Panc1 (cell line): Measurements from ENCODE around the gene ZBTB34. TPM values are rescaled to one million over a fixed set of nuclear protein-coding genes. Genes with fewer than 3 reads are reported as not detected.

Source experiments
- ATAC-seq: fragments of 200-7000 bp; cut with Tn5 transposase; 2 replicates; pipeline ENCODE4 v1.9.1; 2020; ENCODE audit warnings: mild to moderate bottlenecking, moderate library complexity
- BruUV-seq: library from RNA; stranded (reverse); fragments of 400-500 nt; replicated peaks from 2 replicates; lab custom pipeline; 2021; lab: Mats Ljungman, UMichigan
- CTCF ChIA-PET: fragments of 300-600 bp; sonication (Branson Sonifier 250); formaldehyde crosslinking; loops from one replicate; lab custom pipeline; 2022; ENCODE audit warnings: antibody characterized with exemption; lab: Charles Lee
- POLR2A ChIA-PET: fragments of 300-600 bp; sonication (Branson Sonifier 250); formaldehyde crosslinking; loops from one replicate; lab custom pipeline; 2022; ENCODE audit warnings: antibody characterized with exemption; lab: Charles Lee
- DNase-seq: peaks from one replicate; pipeline ENCODE4 v3.0.0-alpha.2; 2010; ENCODE audit warnings: low read depth, low spot score
- H3K27ac ChIP-seq: 2 replicates; pipeline ENCODE4 v1.5.1; 2011; ENCODE audit warnings: mild to moderate bottlenecking, low read length, inconsistent platforms
- H3K27me3 ChIP-seq: fragments of 200-500 bp; sonication (Bioruptor generic); 2 replicates; pipeline ENCODE4 v1.6.0; 2014; ENCODE audit warnings: low read length, inconsistent platforms; ENCODE audit not compliant: control insufficient read depth, insufficient read depth
- H3K36me3 ChIP-seq: fragments of 200-500 bp; sonication (Bioruptor generic); 2 replicates; pipeline ENCODE4 v1.5.1; 2014; ENCODE audit warnings: inconsistent platforms, mild to moderate bottlenecking, low read length, moderate library complexity; ENCODE audit not compliant: control insufficient read depth, insufficient read depth
- H3K4me1 ChIP-seq: 2 replicates; pipeline ENCODE4 v1.5.1; 2011; ENCODE audit warnings: inconsistent platforms, mild to moderate bottlenecking, low read length, moderate library complexity; ENCODE audit not compliant: control insufficient read depth, insufficient read depth
- H3K4me3 ChIP-seq, 2 experiments: 2 replicates each; pipeline ENCODE4 v1.5.1; 2011 to 2012; ENCODE audit warnings: low read depth in 2 of 2, low read length in 2 of 2, mild to moderate bottlenecking in 2 of 2, inconsistent platforms in 1 of 2, moderate library complexity in 1 of 2
- H3K9me3 ChIP-seq: fragments of 200-500 bp; sonication (Bioruptor generic); 2 replicates; pipeline ENCODE4 v1.5.1; 2014; ENCODE audit warnings: low read depth, mild to moderate bottlenecking, inconsistent platforms, low read length, moderate library complexity; ENCODE audit not compliant: control insufficient read depth, insufficient read depth
- POLR2AphosphoS5 ChIP-seq: IDR thresholded peaks from 2 replicates; pipeline ENCODE4 v1.6.1; 2012; ENCODE audit warnings: mild to moderate bottlenecking, low read depth, low read length, moderate library complexity
- SIN3A ChIP-seq: IDR thresholded peaks from 2 replicates; pipeline ENCODE4 v1.6.1; 2012; ENCODE audit warnings: low read depth, mild to moderate bottlenecking, low read length, moderate library complexity, borderline replicate concordance; ENCODE audit not compliant: insufficient read depth
- TCF7L2 ChIP-seq: IDR thresholded peaks from 2 replicates; pipeline ENCODE4 v1.6.1; 2011; ENCODE audit warnings: mild to moderate bottlenecking, low read depth, low read length, inconsistent platforms
- in situ Hi-C: cut with HindIII; loops from 2 replicates; pipeline ENCODE4 v1.10.0; 2016; ENCODE audit warnings: low sequenced_read_pairs, low pct_unique_long_range_greater_than_20kb
- intact Hi-C: fragments of 100-400 bp; cut with micrococcal nuclease; formaldehyde crosslinking; loops from one replicate; pipeline ENCODE4 v1.10.0; 2022; ENCODE audit not compliant: unreplicated experiment
- total RNA-seq: library from RNA; stranded (reverse); gene quantifications from one replicate; pipeline ENCODE4 v1.2.1, GENCODE V29; 2021; ENCODE audit not compliant: unreplicated experiment
- TF ChIP-seq, protein P1 (sequence below): fragments of 450-650 bp; IDR thresholded peaks from 2 replicates; pipeline ENCODE4 v1.5.1; 2017; ENCODE audit warnings: mild to moderate bottlenecking
- TF ChIP-seq, protein P2 (sequence below), 2 experiments: IDR thresholded peaks; 2 replicates each; pipeline ENCODE4 v1.6.1; 2011 to 2012; ENCODE audit warnings: low read depth in 2 of 2, control low read depth in 1 of 2, low read length in 1 of 2, mild to moderate bottlenecking in 1 of 2, moderate library complexity in 1 of 2; ENCODE audit not compliant: insufficient read depth in 1 of 2

The ZBTB34 gene
- total RNA-seq, 1 experiment from 2014 or later = 5.5 TPM

DNA sequence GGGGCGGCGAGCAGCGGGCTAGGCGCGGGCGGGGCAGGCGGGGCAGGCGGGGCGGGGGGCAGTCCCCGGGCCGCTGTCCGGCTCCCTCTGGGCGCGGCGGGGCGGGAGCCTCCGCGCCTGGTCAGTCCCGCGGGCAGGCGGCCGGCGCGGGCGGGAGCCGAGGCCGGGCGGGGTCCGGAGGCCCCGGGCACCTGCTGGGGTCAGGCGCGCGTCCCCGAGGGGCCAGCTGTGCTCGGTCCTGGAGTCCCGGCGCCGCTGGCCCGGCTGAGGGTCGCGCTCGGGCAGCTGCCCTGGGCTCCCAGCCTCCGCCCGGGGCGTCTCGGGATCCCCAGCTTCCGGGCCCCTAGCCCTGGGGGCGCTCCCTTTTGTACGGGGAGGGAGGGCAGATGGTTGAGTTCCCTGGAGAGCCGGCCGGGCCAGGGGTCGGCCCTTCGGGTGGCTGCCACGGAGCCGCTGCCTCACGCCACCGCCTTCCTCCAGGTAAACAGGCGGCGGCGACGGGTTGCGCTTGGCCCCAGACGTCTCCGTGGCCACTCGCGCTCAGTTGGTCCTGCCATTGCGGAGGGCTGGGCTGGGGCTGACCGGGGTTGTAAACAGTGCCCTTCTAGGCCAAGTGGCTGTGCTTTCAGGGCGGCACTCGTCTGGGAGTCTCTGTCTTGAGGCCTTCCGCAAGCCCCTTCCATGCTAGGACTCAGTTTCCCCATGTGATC, 473 bp downstream of the ZBTB34 start:
- no peak for DNase-seq
- CTCF ChIA-PET = interaction anchor here (0.6 kb wide), 2 partner anchors 12 to 48 kb away, joined by 3 to 6 read pairs; no protein-coding TSS in a partner anchor
- POLR2A ChIA-PET = no interaction called here
- Histone ChIP-seq H3K4me3 (peak overlapping the region; percentile 71 to 81), H3K4me1 (peaks cover 17% of the 10 kb centered on the region), H3K9me3 (no peaks in the 10 kb centered on the region), H3K27me3 (no peaks in the 10 kb centered on the region), H3K27ac (peak overlapping the region; percentile 36), H3K36me3 (peaks cover 4% of the 10 kb centered on the region; the same call in 1 of the 2 replicates)
- intact Hi-C loops (no loop called here), in situ Hi-C loops (no loop called here)
- no TSS peak for BruUV-seq
- TF ChIP-seq TCF7L2 (no peak), POLR2AphosphoS5 (no peak), SIN3A (no peak)
- TF ChIP-seq, protein P1, sequence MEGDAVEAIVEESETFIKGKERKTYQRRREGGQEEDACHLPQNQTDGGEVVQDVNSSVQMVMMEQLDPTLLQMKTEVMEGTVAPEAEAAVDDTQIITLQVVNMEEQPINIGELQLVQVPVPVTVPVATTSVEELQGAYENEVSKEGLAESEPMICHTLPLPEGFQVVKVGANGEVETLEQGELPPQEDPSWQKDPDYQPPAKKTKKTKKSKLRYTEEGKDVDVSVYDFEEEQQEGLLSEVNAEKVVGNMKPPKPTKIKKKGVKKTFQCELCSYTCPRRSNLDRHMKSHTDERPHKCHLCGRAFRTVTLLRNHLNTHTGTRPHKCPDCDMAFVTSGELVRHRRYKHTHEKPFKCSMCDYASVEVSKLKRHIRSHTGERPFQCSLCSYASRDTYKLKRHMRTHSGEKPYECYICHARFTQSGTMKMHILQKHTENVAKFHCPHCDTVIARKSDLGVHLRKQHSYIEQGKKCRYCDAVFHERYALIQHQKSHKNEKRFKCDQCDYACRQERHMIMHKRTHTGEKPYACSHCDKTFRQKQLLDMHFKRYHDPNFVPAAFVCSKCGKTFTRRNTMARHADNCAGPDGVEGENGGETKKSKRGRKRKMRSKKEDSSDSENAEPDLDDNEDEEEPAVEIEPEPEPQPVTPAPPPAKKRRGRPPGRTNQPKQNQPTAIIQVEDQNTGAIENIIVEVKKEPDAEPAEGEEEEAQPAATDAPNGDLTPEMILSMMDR = no peak
- TF ChIP-seq, protein P2, sequence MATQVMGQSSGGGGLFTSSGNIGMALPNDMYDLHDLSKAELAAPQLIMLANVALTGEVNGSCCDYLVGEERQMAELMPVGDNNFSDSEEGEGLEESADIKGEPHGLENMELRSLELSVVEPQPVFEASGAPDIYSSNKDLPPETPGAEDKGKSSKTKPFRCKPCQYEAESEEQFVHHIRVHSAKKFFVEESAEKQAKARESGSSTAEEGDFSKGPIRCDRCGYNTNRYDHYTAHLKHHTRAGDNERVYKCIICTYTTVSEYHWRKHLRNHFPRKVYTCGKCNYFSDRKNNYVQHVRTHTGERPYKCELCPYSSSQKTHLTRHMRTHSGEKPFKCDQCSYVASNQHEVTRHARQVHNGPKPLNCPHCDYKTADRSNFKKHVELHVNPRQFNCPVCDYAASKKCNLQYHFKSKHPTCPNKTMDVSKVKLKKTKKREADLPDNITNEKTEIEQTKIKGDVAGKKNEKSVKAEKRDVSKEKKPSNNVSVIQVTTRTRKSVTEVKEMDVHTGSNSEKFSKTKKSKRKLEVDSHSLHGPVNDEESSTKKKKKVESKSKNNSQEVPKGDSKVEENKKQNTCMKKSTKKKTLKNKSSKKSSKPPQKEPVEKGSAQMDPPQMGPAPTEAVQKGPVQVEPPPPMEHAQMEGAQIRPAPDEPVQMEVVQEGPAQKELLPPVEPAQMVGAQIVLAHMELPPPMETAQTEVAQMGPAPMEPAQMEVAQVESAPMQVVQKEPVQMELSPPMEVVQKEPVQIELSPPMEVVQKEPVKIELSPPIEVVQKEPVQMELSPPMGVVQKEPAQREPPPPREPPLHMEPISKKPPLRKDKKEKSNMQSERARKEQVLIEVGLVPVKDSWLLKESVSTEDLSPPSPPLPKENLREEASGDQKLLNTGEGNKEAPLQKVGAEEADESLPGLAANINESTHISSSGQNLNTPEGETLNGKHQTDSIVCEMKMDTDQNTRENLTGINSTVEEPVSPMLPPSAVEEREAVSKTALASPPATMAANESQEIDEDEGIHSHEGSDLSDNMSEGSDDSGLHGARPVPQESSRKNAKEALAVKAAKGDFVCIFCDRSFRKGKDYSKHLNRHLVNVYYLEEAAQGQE (IDR thresholded peaks at IDR 0.05; ENCODE audit: insufficient read depth in 1 of 2, low read depth in 2 of 2, low read length in 1 of 2) = no peak
- ATAC-seq = peak; percentile 83

DNA sequence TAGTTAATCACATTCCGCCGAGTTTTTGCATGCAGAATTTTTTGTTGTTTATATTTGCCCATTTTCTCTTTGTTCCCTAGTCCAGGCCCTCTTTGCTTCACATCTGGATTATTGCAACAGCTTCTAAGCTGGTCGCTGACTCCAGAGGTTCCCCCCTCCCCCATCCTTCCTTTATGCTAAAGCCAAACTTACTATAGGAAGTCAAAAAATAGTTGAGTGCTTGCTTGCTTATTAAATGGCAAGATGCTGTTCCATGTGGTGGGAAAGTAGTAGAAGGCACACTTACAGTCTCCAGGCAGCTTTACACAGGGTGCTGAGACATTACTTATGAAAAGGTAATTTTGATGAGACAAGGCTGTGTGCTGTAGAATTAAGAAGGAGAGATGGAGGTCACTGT, 1.3 kb downstream of the ZBTB34 start:
- ChIA-PET CTCF (no interaction called here), POLR2A (no interaction called here)
- DNase-seq = no peak
- in situ Hi-C loops = no loop called here
- ATAC-seq = no peak
- Histone ChIP-seq H3K27ac (peak overlapping the region; percentile 36), H3K9me3 (no peaks in the 10 kb centered on the region), H3K4me3 (peak overlapping the region; percentile 71 to 81), H3K4me1 (peaks cover 17% of the 10 kb centered on the region), H3K27me3 (no peaks in the 10 kb centered on the region), H3K36me3 (peaks cover 4% of the 10 kb centered on the region; the same call in 1 of the 2 replicates)
- TF ChIP-seq SIN3A = no peak
- TF ChIP-seq, protein P1 = no peak
- TF ChIP-seq POLR2AphosphoS5 = no peak
- TF ChIP-seq TCF7L2 = no peak
- TF ChIP-seq, protein P2 (IDR thresholded peaks at IDR 0.05; ENCODE audit: insufficient read depth in 1 of 2, low read depth in 2 of 2, low read length in 1 of 2) = no peak
- intact Hi-C loops = no loop called here
- no TSS peak for BruUV-seq
